CD4-positive, alpha-beta T cell treated with Interleukin-6 for 4 hours (primary cell): ENCODE data around the gene ACER2.
A peak's percentile ranks its signal among the peaks of the same experiment; 100 is the strongest.
"Not testable (repeated sequence)": the region's sequence is repeated elsewhere in the genome, so short reads cannot be mapped to it uniquely, and the experiment has no call there.

ENCODE experiments used
- DNase-seq: peaks from one replicate; pipeline ENCODE4 v3.0.0-alpha.2; 2020; ENCODE audit warnings: mixed read lengths

The ACER2 gene

DNA sequence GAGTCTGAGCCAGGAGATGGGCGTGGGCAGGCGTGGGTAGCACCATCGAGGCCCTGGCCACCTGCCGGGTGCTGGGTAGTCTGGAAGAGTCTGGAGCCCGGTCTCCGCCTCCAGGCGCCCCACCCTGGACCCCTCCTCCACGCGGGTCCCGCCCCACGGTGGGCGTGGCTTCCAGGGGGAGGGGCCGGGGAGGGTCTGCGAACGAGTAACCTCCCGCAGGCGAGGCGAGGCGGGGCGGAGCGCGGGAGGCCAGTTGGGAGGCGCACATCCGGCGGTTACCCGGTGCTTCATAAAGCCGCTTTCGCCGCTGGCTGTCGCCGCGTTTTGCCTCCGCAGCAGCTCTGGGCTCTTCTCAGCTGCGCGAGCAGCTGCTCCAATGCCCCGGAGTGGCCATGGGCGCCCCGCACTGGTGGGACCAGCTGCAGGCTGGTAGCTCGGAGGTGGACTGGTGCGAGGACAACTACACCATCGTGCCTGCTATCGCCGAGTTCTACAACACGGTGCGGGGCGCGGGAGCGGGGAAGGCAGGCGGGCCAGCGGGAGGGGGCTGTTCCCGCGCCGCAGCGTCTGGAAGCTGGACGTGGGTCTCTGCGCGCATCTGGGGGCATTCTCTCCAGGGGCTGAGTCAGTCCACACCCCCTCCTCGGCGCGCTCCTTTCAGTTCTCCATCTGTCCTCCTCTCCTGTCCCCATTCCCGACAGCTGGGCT is at the start of gene ACER2:
TSS of gene ACER2 (plus strand) at position 317 of the 708 bp plus-strand sequence. CDS start at position 393, 76 bp downstream.
- DNase-seq, result peak; percentile 97

DNA sequence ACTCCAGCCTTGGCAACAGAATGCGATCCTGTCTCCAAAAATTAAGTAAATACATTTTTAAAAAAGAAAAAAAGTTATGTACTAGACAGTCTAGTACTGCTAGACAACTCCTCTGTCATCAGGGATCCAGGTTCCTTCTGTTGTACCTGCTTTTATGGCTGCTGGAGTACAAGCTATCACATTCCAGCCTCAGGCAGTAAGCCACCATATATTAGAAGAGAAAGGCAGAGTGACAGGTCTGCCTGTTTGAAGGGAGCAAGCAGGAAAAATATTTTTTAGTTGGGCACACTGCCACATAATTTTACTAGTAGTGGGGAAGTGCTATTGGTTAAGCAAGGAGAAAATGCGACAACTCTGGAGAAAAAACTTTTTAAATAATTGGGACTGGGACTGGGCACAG is 39.7 kb upstream of the ACER2 start:
- DNase-seq, result no peak

DNA sequence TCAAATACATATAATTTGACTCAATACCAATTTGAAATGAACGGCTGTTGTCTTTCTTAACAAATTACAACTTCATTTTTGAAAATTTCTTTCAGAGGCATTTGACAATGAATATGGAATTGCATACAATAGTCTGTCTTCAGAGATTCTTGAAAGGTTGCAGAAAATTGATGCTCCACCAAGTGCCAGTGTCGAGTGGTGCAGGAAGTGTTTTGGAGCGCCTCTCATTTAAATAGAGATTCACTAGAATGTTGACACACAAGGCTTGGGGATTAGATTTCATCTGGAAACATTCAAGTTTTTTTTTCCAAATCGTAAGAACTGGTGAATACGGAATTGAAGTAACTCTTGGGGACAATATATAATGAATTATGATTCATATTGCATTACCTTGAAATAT is 36.9 kb upstream of the ACER2 start:
- no peak for DNase-seq

DNA sequence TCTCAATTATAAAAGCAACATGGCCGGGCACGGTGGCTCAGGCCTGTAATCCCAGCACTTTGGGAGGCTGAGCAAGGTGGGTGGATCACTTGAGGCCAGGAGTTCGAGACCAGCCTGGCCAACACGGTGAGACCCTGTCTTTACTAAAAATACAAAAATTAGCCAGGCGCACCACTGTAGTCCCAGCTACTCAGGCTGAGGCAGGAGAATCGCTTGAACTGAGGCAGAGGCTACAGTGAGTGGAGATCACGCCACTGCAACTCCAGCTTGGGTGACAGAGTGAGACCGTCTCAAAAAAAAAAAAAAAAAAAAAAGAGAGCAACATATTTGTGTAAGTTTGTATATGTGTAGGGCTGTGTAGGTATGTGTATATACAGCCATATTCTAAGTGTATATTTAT is 36.2 kb upstream of the ACER2 start:
- DNase-seq, result no peak

DNA sequence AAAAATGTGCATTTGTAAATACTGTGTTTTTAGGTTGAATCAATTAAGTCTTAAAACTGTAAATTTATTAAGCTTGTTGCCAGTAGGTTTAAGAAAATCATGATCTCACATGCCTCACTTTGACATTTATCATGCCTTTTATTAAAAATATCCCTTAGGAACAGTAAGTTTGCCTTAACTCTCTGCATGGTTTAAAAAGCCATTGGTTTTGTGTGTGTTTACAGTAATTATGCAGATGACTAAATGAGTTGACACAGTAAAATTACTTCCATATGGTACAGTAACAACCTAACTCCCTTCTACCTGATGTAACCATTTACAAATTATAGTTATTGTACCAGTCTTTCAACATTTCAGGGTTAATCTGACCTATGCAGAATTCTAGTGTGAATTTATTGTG is 35.3 kb upstream of the ACER2 start:
- no peak for DNase-seq

DNA sequence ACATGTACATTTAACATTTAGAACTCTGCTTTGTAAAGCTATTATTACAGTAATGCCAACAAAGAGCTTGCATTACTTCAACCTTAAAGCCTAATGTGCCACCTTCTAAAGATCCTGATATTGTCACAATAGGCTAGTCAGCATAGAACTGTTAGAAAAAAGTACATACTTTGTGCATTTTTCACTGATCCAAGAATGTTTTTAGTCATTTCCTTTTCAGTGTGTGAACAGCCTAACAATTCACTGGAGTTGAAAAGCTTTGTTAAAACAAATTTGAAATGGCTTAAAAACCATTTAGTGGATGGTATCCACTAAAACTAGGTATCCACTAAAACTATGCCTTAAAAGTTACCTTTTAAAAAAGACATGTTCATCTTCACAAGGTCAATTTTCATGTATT is 33.3 kb upstream of the ACER2 start:
- no peak for DNase-seq

DNA sequence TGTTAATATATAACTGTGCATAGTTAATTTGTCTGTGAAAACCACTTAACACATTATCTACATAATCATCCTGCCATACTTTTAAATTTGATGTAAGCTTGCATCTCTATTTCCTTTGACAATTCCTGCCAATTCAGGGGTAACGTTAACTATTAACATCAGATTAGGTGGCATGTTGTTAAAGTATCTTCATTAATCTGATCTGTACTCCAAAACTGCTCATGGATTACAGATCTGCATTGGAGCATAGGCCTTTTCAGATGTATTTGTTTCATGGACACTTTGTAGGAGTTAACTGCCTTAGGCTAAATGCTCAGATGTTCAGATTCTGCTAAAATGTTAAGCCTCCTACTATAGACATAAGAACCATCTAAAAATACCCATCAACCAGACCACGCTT is 31.9 kb upstream of the ACER2 start:
- no peak for DNase-seq

DNA sequence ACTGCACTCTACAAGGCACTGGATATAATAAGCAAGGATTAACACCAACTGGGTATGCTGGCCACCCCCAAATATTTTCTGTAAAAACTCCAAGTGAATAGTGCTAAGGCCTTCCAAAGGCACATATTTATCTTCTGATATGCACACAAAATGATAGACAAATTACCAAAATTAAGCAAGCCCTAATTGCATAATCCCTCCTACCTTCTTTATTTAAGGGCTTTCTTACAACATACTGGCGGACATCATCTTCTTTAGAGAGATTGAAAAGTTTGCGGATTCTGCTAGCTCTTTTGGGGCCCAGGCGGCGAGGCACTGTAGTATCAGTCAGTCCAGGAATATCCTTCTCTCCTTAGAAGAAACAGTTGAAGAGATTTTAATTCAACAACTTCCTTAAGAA is 30.6 kb upstream of the ACER2 start:
- no peak for DNase-seq

DNA sequence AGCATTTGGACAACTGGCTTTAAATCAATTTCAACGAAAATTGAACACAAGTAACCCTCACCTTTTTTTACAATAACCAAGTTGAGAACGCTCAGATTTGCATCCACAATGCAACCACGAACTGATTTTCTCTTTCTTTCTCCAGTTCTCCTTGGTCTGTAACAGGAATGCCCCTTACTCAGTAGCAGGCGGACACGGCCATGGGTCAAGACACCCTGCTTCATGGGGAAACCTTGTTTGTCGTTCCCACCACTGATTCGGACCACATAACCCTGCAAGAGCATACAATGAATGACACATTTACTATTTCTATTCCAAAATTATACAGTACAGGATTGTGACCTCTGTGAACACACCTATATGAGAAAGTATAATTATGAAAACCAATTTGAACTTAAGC is 30.2 kb upstream of the ACER2 start:
- DNase-seq, result no peak

DNA sequence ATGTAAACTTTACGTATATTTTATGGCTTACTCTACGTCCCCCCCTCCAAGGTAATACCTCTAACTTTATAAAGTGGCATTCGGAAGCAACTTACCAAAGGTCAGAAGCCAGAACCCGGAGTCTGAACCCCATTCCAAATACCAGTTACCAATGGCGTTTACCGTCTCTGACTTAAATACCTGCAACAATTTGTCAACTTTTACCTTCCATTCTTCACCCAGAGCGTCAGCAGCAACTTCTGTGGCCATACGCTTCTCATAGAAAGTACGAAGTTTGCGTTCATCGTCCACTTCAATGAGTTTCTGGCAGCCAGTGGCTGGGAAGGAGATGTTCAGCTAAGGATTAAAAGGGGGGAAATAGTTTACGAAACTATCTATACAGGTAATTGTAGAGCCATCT is 29.5 kb upstream of the ACER2 start:
- no peak for DNase-seq

DNA sequence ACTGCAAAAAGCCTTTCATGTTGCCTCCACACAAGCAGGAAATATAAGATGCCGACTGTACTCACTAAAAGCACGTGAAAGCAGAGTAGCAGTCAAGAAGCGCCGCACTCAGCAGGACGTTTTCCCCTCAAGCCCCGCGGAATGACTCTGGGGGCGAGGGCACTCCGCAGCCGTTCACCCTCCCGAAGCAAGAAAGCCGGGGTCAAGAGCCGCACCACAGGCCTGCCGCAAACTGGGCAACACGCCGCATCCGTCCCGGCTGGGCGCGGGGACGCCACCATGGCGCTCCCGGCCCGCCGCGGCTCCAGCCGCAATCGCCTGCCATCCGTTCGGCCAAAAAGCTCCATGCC is 29.1 kb upstream of the ACER2 start:
- DNase-seq, result peak; percentile 48

DNA sequence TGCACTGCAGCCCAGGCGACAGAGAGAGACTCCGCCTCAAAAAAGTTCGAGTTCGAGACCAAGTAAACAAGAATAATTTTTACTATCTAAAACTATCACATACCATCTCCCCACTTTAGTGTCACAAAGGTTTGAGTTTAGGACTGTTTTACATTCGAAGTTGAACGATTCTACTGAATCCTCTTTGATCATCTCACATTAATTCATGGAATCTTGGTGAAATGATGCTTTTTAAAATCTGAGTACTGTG is 28.1 kb upstream of the ACER2 start:
- no peak for DNase-seq

DNA sequence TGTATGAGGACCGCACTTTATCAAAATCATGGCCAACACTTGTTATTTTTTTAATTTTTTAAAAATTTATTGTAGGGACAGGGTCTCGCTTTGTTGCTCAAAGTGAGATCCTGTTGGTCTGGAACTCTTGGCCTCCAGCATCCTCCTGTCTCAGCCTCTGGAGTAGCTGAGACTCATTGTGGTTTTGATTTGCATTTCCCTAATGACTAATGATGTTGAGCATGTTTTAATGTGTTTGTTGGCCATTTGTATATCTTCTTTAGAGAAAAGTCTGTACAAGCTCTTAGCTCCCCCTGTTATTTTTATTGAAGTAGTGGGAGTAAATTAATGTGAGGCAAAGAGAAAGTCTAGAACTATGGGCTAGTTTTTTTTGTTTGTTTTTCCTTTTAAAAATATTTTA is 27.2 kb upstream of the ACER2 start:
- no peak for DNase-seq

DNA sequence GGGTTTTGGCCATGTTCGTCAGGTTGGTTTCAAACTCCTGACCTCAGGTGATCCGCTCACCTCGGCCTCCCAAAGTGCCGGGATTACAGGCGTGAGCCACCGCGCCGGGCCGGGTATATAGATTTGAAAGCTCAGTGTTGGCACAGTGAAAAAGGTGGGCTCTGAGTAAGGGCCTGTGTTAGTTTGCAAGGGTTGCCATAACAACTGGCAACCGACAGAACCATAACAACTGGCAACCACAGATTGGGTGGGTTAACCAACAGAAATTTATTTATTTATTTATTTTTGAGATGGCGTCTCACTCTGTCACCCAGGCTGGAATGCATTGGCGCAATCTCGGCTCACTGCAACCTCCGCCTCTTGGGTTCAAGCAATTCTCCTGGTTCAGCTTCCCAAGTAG is 23.6 kb upstream of the ACER2 start:
- not testable (repeated sequence) for DNase-seq

DNA sequence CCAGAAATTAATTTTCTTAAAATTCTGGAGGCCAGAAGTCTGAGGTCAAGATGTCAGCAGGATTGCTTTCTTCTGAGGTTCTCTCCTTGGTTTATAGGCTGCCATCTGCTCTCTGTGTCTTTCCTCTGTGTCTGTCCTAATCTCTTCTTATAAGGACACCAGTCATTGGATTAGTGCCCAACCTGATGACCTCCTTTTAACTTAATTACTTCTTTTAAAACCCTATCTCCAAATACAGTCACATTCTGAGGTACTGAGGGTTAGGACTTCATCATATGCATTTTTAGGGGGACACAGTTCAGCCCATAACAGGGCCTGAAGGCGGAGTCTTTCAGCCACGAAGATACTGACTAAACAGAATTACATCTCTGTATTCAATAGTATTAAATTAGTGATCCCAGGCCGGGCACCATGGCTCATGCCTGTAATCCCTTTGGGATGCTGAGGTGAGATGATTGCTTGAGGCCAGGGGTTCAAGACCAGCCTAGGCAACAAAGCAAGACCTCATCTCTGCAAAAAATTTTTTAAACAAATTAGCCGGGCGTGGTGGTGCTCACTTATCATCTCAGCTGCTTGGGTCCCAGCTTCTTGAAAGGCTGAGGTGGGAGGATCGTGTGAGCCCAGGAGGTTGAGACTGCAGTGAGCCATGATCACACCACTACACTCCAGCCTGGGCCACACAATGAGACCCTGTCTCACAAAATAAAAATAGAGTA is 22.9 kb upstream of the ACER2 start:
- DNase-seq, result no peak

DNA sequence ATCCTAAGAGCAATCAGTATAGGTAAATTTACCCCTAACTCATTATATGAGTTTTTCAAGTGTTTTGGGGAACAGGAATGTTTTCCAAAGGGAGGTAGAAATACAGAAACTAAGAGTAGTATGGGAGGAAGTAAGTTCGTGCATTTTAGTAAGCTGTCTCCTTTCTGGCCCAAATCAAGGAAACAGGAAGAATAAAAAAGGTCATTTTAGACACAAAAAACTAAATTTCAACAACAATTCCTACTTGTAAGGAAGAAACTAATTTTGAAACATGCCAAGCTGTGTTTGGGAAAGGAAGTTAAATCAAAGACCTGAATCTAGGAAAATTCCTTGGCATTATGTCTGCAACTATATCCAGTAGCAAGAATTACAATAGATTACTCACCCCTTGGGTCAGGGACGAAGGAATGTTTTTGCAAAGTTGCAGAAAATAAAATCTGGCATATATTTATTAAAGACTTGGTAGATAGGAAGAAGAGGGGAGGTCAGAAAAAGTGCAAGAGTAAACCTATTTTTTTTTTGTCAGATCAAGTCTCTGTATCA is 22.2 kb upstream of the ACER2 start:
- no peak for DNase-seq

DNA sequence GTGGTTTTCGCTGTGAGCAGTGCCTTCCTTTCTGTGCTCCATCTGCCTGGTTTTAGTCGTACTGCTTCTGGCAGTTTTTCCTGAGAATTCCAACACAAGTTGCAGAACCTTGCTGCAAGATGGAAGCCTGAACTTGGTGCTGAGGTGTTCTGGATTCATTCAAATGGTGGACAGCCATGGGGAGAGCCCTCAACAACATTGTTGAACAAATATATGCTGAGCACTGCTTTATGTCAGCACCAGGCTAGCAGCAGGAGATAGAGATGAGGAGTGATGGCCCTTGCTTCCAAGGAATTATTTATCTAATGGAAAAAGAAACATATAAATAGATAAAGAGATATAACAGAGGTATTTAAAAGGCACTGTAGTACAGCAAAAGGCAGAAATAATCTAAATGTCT is 21.5 kb upstream of the ACER2 start:
- DNase-seq, result no peak

DNA sequence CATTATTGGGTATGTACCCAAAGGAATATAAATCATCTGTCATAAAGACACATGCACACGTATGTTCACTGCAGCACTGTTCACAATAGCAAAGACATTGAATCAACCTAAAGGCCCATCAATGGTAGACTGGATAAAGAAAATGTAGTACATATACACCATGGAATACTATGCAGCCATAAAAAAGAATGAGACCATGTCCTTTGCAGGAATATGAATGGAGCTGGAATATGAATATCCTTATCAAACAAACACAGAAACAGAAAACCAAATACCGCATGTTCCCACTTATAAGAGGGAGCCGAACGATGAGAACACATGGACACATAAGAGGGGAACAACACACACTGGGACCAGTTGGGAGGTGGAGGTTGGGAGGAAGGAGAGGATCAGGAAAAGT is 19.3 kb upstream of the ACER2 start:
- not testable (repeated sequence) for DNase-seq

DNA sequence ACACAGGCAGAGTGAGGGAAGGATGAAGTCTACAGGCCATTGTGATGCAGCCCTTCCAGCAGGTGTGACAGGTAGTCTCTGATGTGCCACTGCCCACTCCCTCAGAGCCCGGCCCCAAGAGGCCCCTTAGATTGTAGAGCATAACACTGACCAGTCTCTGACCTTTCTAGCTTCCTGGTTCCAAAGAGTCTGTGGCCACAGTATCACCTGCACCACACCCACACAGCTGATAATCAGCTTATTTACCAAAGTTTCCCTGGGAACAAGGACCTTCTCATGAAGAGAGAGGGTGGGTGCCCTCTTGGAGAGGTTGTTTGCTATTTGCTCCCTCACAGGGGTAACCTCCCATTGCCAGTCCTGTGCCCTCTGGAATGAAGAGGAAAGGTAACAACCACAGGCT is 11.0 kb upstream of the ACER2 start:
- no peak for DNase-seq

DNA sequence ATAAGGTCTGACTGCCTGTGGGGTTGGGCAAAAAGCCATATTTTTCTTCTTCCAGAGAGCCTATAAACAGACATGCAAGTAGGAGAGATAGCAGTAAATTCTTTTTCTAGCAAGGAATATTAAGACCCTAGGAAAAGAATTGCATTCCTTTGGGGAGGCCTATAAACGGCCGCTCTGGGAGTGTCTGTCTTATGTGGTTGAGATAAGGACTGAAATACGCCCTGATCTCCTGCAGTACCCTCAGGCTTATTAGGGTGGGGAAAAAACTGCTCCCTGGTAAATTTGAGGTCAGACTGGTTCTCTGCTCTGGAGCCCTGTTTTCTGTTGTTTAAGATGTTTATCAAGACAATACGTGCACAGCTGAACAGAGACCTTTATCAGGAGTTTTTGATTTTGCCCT is 5.6 kb upstream of the ACER2 start:
- DNase-seq, result not testable (repeated sequence)

DNA sequence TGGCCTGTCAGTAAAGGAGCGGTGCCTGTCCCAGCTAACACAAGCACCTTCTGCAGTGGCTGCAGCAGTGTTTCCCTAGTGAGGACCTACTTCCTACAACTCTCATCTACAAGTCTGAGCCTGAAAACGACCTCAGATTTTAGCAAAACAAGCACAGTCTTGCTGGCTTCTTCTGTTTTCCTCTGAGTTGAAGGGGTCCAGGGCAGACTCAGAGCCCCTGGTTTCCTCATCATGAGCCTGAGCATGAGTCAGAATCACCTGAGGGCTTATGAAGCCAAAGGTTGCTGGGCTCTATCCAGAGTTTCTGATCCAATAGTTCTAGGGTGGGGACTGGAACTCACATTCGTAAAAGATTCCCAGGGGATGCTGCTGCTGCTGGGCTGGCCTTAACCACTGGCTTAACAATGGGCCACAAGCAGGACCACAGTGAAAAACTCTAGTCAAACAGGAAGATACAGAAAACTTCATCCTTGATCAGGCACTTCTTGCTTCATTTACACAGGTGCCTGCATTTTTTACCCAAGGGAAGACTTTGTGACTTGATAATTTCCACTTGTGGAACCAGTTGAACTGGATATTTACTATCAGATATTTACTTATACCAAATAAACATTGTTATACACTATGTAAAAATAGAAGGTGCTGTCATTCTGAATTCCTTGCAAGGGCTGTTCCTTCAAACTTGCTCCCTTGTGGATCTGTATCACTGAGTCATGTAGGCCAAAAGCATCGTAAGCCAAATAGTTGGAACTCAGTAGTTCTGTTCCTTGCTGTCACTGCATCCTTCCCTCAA is 4.3 kb upstream of the ACER2 start:
- DNase-seq, result no peak

DNA sequence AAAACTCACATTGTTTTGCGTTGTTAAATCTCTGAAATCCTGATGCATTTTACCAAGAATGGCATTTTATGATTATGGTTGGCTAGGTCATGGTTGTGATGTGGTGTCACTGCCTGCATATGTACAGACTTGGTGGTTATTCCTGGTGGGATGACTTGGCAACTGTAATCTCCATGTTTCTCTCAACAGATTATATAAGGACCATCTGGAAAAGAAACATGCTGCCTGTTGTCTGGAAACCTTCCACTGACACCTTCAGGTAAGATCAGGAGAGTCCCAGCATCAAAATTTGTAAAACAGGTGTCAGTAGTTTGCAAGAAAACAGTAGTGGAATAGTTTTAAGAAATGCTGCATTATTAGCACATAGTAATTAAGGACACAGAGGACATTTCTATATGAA is 3.0 kb upstream of the ACER2 start:
- no peak for DNase-seq

DNA sequence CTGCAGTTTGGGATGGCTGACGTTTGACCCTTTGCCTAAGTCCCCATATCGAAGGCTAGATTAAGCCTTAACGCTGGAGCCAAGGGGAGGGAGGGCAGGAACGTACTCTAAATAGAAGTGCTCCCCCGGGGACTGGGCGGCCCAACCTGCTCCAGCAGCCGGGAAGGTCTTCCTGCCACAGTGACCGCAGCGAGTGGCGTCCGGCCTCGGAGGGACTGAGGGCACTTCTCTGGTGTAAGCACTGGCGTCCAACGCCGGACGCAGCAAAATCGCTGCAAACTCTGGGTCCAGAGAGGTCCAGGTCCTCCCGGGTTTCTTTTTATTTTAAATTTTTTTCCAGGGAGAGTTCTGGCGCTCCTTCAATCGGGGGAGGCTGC is 505 bp upstream of the ACER2 start:
- DNase-seq, result no peak
